Body of pancreas (tissue), 4 donors: ENCODE measurements around the gene WDFY3.

Experiments
- CTCF ChIP-seq, 7 experiments: fragments of 450-650 bp in 4 of 7; fragments of 200-600 bp in 3 of 7; sonication (generic) in 3 of 7; IDR thresholded peaks; one replicate each; pipeline ENCODE4 v1.5.1; 2016 to 2019; ENCODE audit warnings: antibody characterized with exemption in 7 of 7
- POLR2A ChIP-seq, 3 donors: fragments of 450-650 bp; IDR thresholded peaks; one replicate each; pipeline ENCODE4 v1.6.1; 2016; ENCODE audit warnings: antibody characterized with exemption in 3 of 3, mild to moderate bottlenecking in 2 of 3

GRCh38 chr4:84734037-84734436, 232.5 kb downstream of the WDFY3 start:
- no peak for TF ChIP-seq CTCF (IDR thresholded peaks at IDR 0.05)
- no peak for TF ChIP-seq POLR2A (IDR thresholded peaks at IDR 0.05)
